ENCODE measurements around the gene ZNF724. TPM values are rescaled to one million over a fixed set of nuclear protein-coding genes. Genes with fewer than 3 reads are reported as not detected.

Gene ZNF724
- total and polyA plus RNA-seq, 2 of the 8 experiments (the other 6 are each of a cell fraction or from before 2014, with no cell fraction given), result 8.7 to 67.2 TPM

GRCh38 chr19:23286477-23286876 is 36.3 kb upstream of the ZNF724 start (continued):
- TF ChIP-seq POU5F1 (IDR thresholded peaks at IDR 0.05; ENCODE audit: low read depth, low read length) (no peak), KDM4A (IDR thresholded peaks at IDR 0.05; ENCODE audit: low read depth, low read length, severe bottlenecking) (no peak), RAD21 (IDR thresholded peaks at IDR 0.05 in 1 of 2, conservative IDR thresholded peaks at IDR 0.05 in 1 of 2; ENCODE audit: low read depth in 2 of 2, low read length in 2 of 2) (peak; percentile 32 to 42)

Data from H1 (cell line).